Neural progenitor cell (in vitro differentiated cells): ENCODE data around the gene SLC46A2. TPM values are rescaled to one million over a fixed set of nuclear protein-coding genes. Genes with fewer than 3 reads are reported as not detected.

Experiments used
- DNase-seq: peaks from one replicate; pipeline ENCODE4 v3.0.0-alpha.2; 2016; ENCODE audit warnings: low spot score
- H2AFZ ChIP-seq: fragments of 200-600 bp; sonication (generic); replicated peaks from 2 replicates; pipeline ENCODE4 v1.6.1; 2016; ENCODE audit warnings: antibody characterized with exemption
- H3F3A ChIP-seq: fragments of 200-600 bp; sonication (generic); 2 replicates; pipeline ENCODE4 v1.6.1; 2016; ENCODE audit warnings: antibody characterized with exemption, low read depth
- H3K27ac ChIP-seq: fragments of 200-600 bp; sonication (generic); 2 replicates; pipeline ENCODE4 v1.5.1; 2016; ENCODE audit warnings: mild to moderate bottlenecking
- H3K27me3 ChIP-seq: fragments of 200-600 bp; sonication (generic); 2 replicates; pipeline ENCODE4 v1.6.1; 2016; ENCODE audit warnings: mild to moderate bottlenecking, moderate library complexity
- H3K36me3 ChIP-seq: fragments of 200-600 bp; sonication (generic); 2 replicates; pipeline ENCODE4 v1.5.1; 2016
- H3K4me1 ChIP-seq: fragments of 200-600 bp; sonication (generic); 2 replicates; pipeline ENCODE4 v1.6.1; 2016; ENCODE audit warnings: mixed run types
- H3K4me2 ChIP-seq: fragments of 200-600 bp; sonication (generic); 2 replicates; pipeline ENCODE4 v1.6.1; 2016
- H3K4me3 ChIP-seq: fragments of 200-600 bp; sonication (generic); 2 replicates; pipeline ENCODE4 v1.5.1; 2016
- H3K79me2 ChIP-seq: fragments of 200-600 bp; sonication (generic); 2 replicates; pipeline ENCODE4 v1.6.1; 2016; ENCODE audit warnings: low read depth
- H3K9ac ChIP-seq: fragments of 200-600 bp; sonication (generic); 2 replicates; pipeline ENCODE4 v1.6.1; 2016
- H3K9me3 ChIP-seq: fragments of 200-600 bp; sonication (generic); 2 replicates; pipeline ENCODE4 v1.5.1; 2016; ENCODE audit warnings: low read depth
- H4K20me1 ChIP-seq: fragments of 200-600 bp; sonication (generic); 2 replicates; pipeline ENCODE4 v1.6.1; 2016; ENCODE audit warnings: low read depth
- H3K27ac Mint-ChIP-seq: 3 replicates; pipeline ENCODE4 v1.8.0; 2021; ENCODE audit warnings: mixed read lengths
- H3K27me3 Mint-ChIP-seq: 2 replicates; pipeline ENCODE4 v1.8.0; 2022; ENCODE audit warnings: low read depth, mild to moderate bottlenecking, inconsistent platforms, moderate library complexity, mixed read lengths; ENCODE audit not compliant: insufficient read depth
- H3K36me3 Mint-ChIP-seq: 3 replicates; pipeline ENCODE4 v1.8.0; 2021; ENCODE audit warnings: mixed read lengths
- H3K4me1 Mint-ChIP-seq: 3 replicates; pipeline ENCODE4 v1.8.0; 2021; ENCODE audit warnings: mixed read lengths
- H3K4me3 Mint-ChIP-seq: 3 replicates; pipeline ENCODE4 v1.8.0; 2021; ENCODE audit warnings: mild to moderate bottlenecking, moderate library complexity, mixed read lengths
- H3K9me3 Mint-ChIP-seq: 3 replicates; pipeline ENCODE4 v1.8.0; 2020; ENCODE audit warnings: mixed read lengths
- CTCF ChIP-seq: fragments of 200-600 bp; sonication (generic); IDR thresholded peaks from 2 replicates; pipeline ENCODE4 v1.5.1; 2017; ENCODE audit warnings: antibody characterized with exemption, mild to moderate bottlenecking
- EZH2 ChIP-seq: fragments of 200-600 bp; sonication (generic); IDR thresholded peaks from 2 replicates; pipeline ENCODE4 v1.6.1; 2017; ENCODE audit warnings: antibody characterized with exemption, mild to moderate bottlenecking, moderate library complexity
- EZH2phosphoT487 ChIP-seq: fragments of 200-600 bp; sonication (generic); IDR thresholded peaks from 2 replicates; pipeline ENCODE4 v1.6.1; 2017; ENCODE audit warnings: antibody characterized with exemption
- total RNA-seq: library from RNA; depleted of rRNA; stranded (reverse); fragments of >200 nt; gene quantifications from 2 replicates; pipeline ENCODE4 v1.2.3, GENCODE V29; 2015; ENCODE audit warnings: low replicate concordance

SLC46A2 gene
- total RNA-seq, 1 donor from 2014 or later: not detected

DNA sequence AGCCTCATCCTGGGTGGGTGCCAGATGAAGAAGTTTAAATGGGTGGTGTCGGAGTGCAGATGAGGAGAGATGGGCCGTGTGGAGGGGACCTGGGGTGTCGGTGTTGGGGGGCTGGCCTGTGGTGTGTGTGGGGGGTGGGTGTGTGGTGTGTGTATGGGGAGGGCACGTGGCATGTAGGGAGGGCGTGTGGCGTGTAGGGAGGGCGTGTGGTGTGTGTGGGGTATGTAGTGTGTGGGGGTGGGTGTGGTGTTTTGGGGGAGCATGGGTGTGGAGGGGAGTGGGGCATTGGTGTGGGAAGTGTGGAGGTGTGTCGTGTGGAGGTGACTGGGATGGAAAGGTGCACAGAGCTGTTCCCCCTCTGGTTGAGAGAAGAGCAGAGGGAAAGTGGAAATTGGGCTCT, 34.5 kb downstream of the SLC46A2 start:
- no peak overlapping the region for H3K4me3 Mint-ChIP-seq
- Histone ChIP-seq H3K36me3 (no peaks in the 10 kb centered on the region), H3K27ac (no peak overlapping the region), H3K9me3 (no peaks in the 10 kb centered on the region), H3K79me2 (no peaks in the 10 kb centered on the region), H3K27me3 (no peaks in the 10 kb centered on the region), H3K4me1 (no peaks in the 10 kb centered on the region), H3F3A (no peaks in the 10 kb centered on the region), H2AFZ (no peak overlapping the region), H3K4me3 (no peak overlapping the region), H4K20me1 (no peaks in the 10 kb centered on the region), H3K4me2 (no peak overlapping the region), H3K9ac (no peak overlapping the region)
- H3K36me3 Mint-ChIP-seq: peaks cover 6% of the 10 kb centered on the region
- peaks cover 3% of the 10 kb centered on the region for H3K4me1 Mint-ChIP-seq
- H3K27me3 Mint-ChIP-seq: no peaks in the 10 kb centered on the region
- TF ChIP-seq EZH2phosphoT487 (no peak), EZH2 (no peak), CTCF (no peak)
- no peaks in the 10 kb centered on the region for H3K9me3 Mint-ChIP-seq
- DNase-seq: no peak
- no peak overlapping the region for H3K27ac Mint-ChIP-seq

GRCh38 chr9:112854657-112855056, 36.0 kb downstream of the SLC46A2 start:
- H3K9me3 ChIP-seq: no peaks in the 10 kb centered on the region
- TF ChIP-seq EZH2phosphoT487 (no peak), CTCF (no peak), EZH2 (no peak)
- Mint-ChIP-seq H3K27ac (no peak overlapping the region), H3K27me3 (peaks cover 3% of the 10 kb centered on the region), H3K4me1 (peaks cover 6% of the 10 kb centered on the region), H3K4me3 (no peak overlapping the region), H3K36me3 (peaks cover 8% of the 10 kb centered on the region), H3K9me3 (no peaks in the 10 kb centered on the region)
- no peak overlapping the region for H3K9ac ChIP-seq
- no peak overlapping the region for H3K4me3 ChIP-seq
- H3F3A ChIP-seq: no peaks in the 10 kb centered on the region
- H3K27me3 ChIP-seq: no peaks in the 10 kb centered on the region
- no peak overlapping the region for H3K27ac ChIP-seq
- H4K20me1 ChIP-seq: no peaks in the 10 kb centered on the region
- no peak overlapping the region for H2AFZ ChIP-seq
- H3K36me3 ChIP-seq: no peaks in the 10 kb centered on the region
- no peak for DNase-seq
- no peaks in the 10 kb centered on the region for H3K79me2 ChIP-seq
- no peaks in the 10 kb centered on the region for H3K4me1 ChIP-seq
- no peak overlapping the region for H3K4me2 ChIP-seq

DNA sequence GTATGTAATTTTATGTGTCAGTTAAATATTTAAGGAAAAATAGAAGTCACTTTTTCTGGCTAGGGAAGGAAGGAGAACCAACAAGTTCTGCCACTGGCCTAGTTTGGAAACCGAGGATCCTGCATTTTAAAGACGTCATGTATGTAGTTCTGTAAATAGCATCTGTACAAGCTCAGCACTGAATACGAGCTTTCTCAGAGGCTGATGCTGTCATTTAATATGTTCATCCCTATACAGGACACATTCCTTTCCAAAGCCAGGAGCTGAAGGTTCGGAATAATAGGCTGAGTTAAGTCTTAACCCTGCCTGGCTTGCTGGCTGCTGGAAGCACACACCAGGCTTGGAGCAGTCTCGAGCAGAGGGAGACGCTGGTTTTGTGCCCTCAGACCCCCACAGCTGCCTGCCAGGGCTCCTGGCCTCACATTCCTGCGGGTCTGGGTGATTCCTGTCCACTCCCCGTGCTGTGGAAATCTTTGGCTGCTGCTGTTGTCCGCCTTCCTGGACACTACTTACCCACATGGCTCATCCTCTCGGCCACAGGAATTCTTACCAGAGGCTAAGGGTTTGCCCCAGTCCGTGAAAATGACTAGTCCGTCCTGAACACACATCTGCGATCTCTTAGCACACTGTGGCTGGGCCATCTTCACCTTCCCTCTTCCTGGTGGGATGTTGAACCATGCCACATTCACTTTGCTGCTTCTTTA, 36.6 kb downstream of the SLC46A2 start:
- TF ChIP-seq EZH2phosphoT487: no peak
- TF ChIP-seq EZH2: no peak
- TF ChIP-seq CTCF: no peak
- H3K4me1 Mint-ChIP-seq: peaks cover 6% of the 10 kb centered on the region

More for the DNA sequence above, 36.6 kb downstream of the SLC46A2 start:
- DNase-seq: no peak
- Mint-ChIP-seq H3K4me3 (no peak overlapping the region), H3K9me3 (no peaks in the 10 kb centered on the region), H3K27me3 (peaks cover 3% of the 10 kb centered on the region), H3K27ac (no peak overlapping the region), H3K36me3 (peaks cover 8% of the 10 kb centered on the region)
- H3K27ac ChIP-seq: no peak overlapping the region
- H3F3A ChIP-seq: peaks cover 3% of the 10 kb centered on the region
- H3K4me1 ChIP-seq: peaks cover 3% of the 10 kb centered on the region
- no peak overlapping the region for H2AFZ ChIP-seq
- no peak overlapping the region for H3K4me2 ChIP-seq
- H3K79me2 ChIP-seq: no peaks in the 10 kb centered on the region
- no peaks in the 10 kb centered on the region for H4K20me1 ChIP-seq
- no peaks in the 10 kb centered on the region for H3K36me3 ChIP-seq
- no peak overlapping the region for H3K4me3 ChIP-seq
- no peak overlapping the region for H3K9ac ChIP-seq
- no peaks in the 10 kb centered on the region for H3K9me3 ChIP-seq
- H3K27me3 ChIP-seq: no peaks in the 10 kb centered on the region
